HUES64 (cell line): ENCODE results near the gene CACNA2D1.
"Not testable (repeated sequence)": the region's sequence is repeated elsewhere in the genome, so short reads cannot be mapped to it uniquely, and the experiment has no call there.

ENCODE experiments used
- H3K27ac ChIP-seq: 2 replicates; pipeline ENCODE4 v1.7.0; 2013; ENCODE audit warnings: low read depth, low read length, inconsistent platforms
- H3K27me3 ChIP-seq: 2 replicates; pipeline ENCODE4 v1.6.1; 2013; ENCODE audit warnings: mild to moderate bottlenecking, low read length; ENCODE audit not compliant: insufficient read depth
- H3K36me3 ChIP-seq: 2 replicates; pipeline ENCODE4 v1.6.1; 2013; ENCODE audit warnings: mild to moderate bottlenecking, low read length; ENCODE audit not compliant: insufficient read depth
- H3K4me1 ChIP-seq: 2 replicates; pipeline ENCODE4 v1.6.1; 2013; ENCODE audit warnings: mild to moderate bottlenecking, low read length, moderate library complexity; ENCODE audit not compliant: insufficient read depth
- H3K4me3 ChIP-seq: 2 replicates; pipeline ENCODE4 v1.5.1; 2013; ENCODE audit warnings: mild to moderate bottlenecking, low read length, moderate library complexity
- H3K9ac ChIP-seq: 2 replicates; pipeline ENCODE4 v1.6.1; 2013; ENCODE audit warnings: mild to moderate bottlenecking, low read depth, low read length
- H3K9me3 ChIP-seq: 2 replicates; pipeline ENCODE4 v1.6.1; 2013; ENCODE audit warnings: low read depth, low read length; ENCODE audit not compliant: insufficient read depth
- WGBS: fragments of 150-250, 120-280 bp; methylation state at CpG from one replicate; pipeline ENCODE4 v1.1.7; 2013; ENCODE audit warnings: missing lambda C conversion rate; 5-methylcytosine and 5-hydroxymethylcytosine counted together

The CACNA2D1 gene

DNA sequence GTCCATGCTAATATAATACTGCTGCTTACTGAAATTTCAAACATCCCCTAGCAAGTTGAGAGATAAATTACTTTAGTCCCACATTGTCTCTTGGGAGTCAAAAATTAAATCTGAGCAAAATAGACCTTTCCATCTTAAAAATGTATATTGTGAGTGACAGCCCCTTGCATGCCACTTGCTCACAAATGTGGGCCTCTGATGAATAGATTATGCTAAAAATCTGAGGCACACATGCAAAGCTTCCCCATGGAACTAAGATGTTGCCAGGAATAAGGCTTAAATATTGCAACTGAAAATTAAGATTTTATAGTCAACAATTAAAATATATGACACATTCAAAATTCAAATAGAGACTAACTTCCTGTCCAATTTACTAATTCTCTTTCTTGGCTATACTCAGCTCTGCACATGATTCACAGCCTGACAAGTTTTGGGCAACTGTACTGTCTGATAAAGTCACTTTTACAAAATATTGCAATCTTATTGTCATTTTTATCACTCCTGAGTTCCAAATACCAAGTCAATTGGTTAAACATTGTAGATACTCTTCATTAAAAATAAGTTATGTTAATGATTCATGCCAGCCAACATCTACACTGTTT, 301.2 kb downstream of the CACNA2D1 start:
- H3K4me1 ChIP-seq = no peaks in the 10 kb centered on the region

GRCh38 chr7:82141427-82141826, 302.1 kb downstream of the CACNA2D1 start:
- 96% methylated on average over 6 of the region's 7 CpGs for WGBS

More for the DNA sequence above, 301.2 kb downstream of the CACNA2D1 start:
- no peak overlapping the region for H3K27ac ChIP-seq
- H3K4me3 ChIP-seq = no peak overlapping the region
- no peaks in the 10 kb centered on the region for H3K9me3 ChIP-seq
- H3K36me3 ChIP-seq = no peaks in the 10 kb centered on the region
- H3K9ac ChIP-seq = no peak overlapping the region
- no peaks in the 10 kb centered on the region for H3K27me3 ChIP-seq

DNA sequence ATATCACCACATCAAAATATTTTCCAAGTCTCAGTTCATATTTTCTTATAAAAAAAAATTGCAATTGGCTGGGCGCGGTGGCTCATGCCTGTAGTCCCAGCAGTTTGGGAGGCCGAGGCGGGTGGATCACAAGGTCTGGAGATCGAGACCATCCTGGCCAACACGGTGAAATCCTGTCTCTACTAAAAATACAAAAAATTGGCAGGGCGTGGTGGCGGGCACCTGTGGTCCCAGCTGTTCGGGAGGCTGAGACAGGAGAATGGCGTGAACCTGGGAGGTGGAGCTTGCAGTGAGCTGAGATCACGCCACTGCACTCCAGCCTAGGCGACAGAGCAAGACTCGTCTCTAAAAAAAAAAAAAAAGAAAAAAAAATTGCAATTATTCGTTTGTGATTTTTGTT, 303.0 kb downstream of the CACNA2D1 start:
- H3K36me3 ChIP-seq, H3K4me3 ChIP-seq, H3K9me3 ChIP-seq, H3K9ac ChIP-seq, H3K4me1 ChIP-seq, H3K27ac ChIP-seq, H3K27me3 ChIP-seq: not testable (repeated sequence)
- WGBS = 98% methylated on average over 13 of the region's 14 CpGs

More at GRCh38 chr7:82141427-82141826, 302.1 kb downstream of the CACNA2D1 start:
- Histone ChIP-seq H3K4me3 (no peak overlapping the region), H3K27ac (no peak overlapping the region), H3K4me1 (no peaks in the 10 kb centered on the region), H3K9me3 (no peaks in the 10 kb centered on the region), H3K27me3 (no peaks in the 10 kb centered on the region), H3K9ac (no peak overlapping the region), H3K36me3 (no peaks in the 10 kb centered on the region)

DNA sequence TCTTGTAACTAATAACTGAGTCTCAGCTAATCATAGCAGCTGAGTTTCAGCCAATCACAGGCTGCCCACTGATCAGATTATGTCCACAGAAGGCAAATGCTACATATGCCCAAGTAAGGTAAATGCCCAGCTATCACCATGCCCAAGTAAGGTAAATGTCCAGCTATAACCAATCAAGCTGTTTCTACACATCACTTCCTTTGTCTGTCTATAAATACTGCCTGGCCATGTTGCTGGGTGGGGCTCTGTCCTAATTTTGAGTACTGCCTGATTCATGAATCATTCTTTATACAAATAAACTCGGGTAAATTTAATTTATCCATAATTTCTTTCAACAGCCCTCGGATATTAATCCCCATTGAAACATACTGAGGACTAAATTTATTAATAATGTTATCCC, 312.4 kb downstream of the CACNA2D1 start:
- 100% methylated on average over 2 of the region's 2 CpGs for WGBS
- no peaks in the 10 kb centered on the region for H3K27me3 ChIP-seq
- no peaks in the 10 kb centered on the region for H3K4me1 ChIP-seq
- no peaks in the 10 kb centered on the region for H3K9me3 ChIP-seq
- H3K9ac ChIP-seq = no peak overlapping the region
- no peak overlapping the region for H3K4me3 ChIP-seq
- H3K27ac ChIP-seq = no peak overlapping the region
- H3K36me3 ChIP-seq = no peaks in the 10 kb centered on the region

GRCh38 chr7:82129091-82129490, 314.5 kb downstream of the CACNA2D1 start:
- Histone ChIP-seq H3K4me3 (no peak overlapping the region), H3K9ac (no peak overlapping the region), H3K27ac (no peak overlapping the region), H3K9me3 (peaks cover 17% of the 10 kb centered on the region), H3K36me3 (peaks cover 7% of the 10 kb centered on the region; the same call in 1 of the 2 replicates), H3K4me1 (no peaks in the 10 kb centered on the region), H3K27me3 (no peaks in the 10 kb centered on the region)

DNA sequence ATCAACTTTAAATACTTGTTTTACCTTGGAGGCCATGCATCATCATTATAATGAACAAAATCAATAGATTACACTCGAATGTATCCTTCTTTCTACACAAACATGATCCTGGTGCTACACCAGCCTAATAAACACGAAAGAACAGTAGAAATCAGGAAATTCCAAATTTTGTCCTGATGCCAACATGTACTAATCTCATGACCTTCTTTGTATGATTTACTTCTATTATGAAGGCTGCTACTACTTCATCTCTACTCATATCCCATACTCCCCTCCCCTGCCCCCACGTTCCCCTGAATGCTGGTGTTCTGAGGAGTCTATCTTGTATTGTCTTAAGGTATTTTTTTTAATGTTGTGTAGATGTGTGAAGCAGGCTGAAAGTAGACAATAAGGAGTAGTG, 315.0 kb downstream of the CACNA2D1 start:
- Histone ChIP-seq H3K9ac (no peak overlapping the region), H3K36me3 (peaks cover 7% of the 10 kb centered on the region; the same call in 1 of the 2 replicates), H3K4me1 (no peaks in the 10 kb centered on the region), H3K4me3 (no peak overlapping the region), H3K27ac (no peak overlapping the region), H3K27me3 (no peaks in the 10 kb centered on the region), H3K9me3 (peaks cover 19% of the 10 kb centered on the region)
- WGBS = 87% methylated on average over 3 of the region's 3 CpGs

GRCh38 chr7:82126576-82126975, 317.0 kb downstream of the CACNA2D1 start:
- Histone ChIP-seq H3K9me3 (peaks cover 19% of the 10 kb centered on the region), H3K4me1 (peaks cover 13% of the 10 kb centered on the region), H3K4me3 (no peak overlapping the region), H3K9ac (no peak overlapping the region), H3K36me3 (peaks cover 7% of the 10 kb centered on the region; the same call in 1 of the 2 replicates), H3K27me3 (no peaks in the 10 kb centered on the region), H3K27ac (no peak overlapping the region)
- WGBS = 94% methylated on average over 1 of the region's 1 CpG

DNA sequence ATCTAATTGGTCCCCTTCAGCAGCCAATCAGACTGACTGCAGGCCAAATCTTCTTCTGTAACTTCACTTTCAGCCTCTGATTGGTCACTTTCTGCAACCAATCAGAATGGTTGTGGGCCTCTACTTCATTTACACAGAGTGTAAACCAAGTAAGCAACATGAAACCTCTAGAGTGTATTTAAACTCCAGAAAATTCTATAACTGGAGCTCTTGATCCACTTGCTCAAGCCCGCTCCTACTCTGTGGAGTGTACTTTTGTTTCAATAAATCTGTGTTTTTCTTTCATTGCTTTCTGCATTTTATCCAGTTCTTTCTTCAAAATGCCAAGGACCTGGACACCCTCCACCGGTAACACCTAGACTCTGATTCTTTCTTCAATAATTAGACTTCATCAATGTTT, 319.1 kb downstream of the CACNA2D1 start:
- Histone ChIP-seq H3K27me3 (no peaks in the 10 kb centered on the region), H3K9ac (no peak overlapping the region), H3K27ac (no peak overlapping the region), H3K36me3 (peaks cover 7% of the 10 kb centered on the region; the same call in 1 of the 2 replicates), H3K4me1 (peaks cover 13% of the 10 kb centered on the region), H3K4me3 (no peak overlapping the region), H3K9me3 (peaks cover 19% of the 10 kb centered on the region)
- 94% methylated on average over 2 of the region's 2 CpGs for WGBS

DNA sequence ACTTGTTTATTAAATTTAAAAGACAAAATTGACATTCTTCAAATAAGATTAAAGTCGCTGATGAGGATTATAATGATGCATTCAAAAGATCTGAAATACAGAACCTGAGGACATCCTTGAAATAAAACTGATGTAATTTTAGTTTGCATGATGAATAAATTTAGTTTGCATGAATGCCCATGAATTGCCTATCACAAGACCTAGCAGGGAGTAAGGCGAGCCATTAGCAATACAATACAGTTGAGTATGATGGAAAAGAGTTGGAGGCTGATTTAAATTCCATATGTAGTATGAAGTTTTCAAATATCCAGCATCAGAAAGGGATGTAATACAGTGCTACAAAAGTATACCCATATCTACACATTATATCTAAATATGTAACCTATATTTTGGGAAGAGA, 321.3 kb downstream of the CACNA2D1 start:
- H3K27me3 ChIP-seq = no peaks in the 10 kb centered on the region
- 90% methylated on average over 2 of the region's 2 CpGs for WGBS
- H3K4me3 ChIP-seq = no peak overlapping the region
- no peak overlapping the region for H3K27ac ChIP-seq
- no peak overlapping the region for H3K9ac ChIP-seq
- peaks cover 13% of the 10 kb centered on the region for H3K4me1 ChIP-seq
- peaks cover 7% of the 10 kb centered on the region; the same call in 1 of the 2 replicates for H3K36me3 ChIP-seq
- H3K9me3 ChIP-seq = peaks cover 19% of the 10 kb centered on the region

DNA sequence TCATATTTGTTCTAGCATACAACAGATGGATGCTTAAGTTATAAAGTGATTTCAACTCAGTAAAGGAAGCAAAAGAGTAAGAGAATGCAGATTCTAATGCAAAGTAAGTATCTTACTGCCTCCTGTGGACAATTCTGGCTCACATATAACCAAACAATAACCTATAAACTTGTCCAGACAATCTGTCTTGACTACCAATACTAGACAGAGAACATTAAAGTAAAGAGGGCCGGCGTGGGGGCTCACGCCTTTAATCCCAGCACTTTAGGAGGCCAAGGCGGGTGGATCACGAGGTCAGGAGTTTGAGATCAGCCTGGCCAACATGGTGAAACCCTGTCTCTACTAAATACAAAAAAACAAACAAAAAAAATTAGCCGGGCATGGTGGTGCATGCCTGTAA, 329.3 kb downstream of the CACNA2D1 start:
- WGBS = 95% methylated on average over 6 of the region's 6 CpGs
- Histone ChIP-seq H3K36me3 (no peaks in the 10 kb centered on the region), H3K4me1 (peaks cover 13% of the 10 kb centered on the region), H3K9me3 (no peaks in the 10 kb centered on the region), H3K27me3 (no peaks in the 10 kb centered on the region), H3K27ac (no peak overlapping the region), H3K4me3 (no peak overlapping the region), H3K9ac (no peak overlapping the region)

DNA sequence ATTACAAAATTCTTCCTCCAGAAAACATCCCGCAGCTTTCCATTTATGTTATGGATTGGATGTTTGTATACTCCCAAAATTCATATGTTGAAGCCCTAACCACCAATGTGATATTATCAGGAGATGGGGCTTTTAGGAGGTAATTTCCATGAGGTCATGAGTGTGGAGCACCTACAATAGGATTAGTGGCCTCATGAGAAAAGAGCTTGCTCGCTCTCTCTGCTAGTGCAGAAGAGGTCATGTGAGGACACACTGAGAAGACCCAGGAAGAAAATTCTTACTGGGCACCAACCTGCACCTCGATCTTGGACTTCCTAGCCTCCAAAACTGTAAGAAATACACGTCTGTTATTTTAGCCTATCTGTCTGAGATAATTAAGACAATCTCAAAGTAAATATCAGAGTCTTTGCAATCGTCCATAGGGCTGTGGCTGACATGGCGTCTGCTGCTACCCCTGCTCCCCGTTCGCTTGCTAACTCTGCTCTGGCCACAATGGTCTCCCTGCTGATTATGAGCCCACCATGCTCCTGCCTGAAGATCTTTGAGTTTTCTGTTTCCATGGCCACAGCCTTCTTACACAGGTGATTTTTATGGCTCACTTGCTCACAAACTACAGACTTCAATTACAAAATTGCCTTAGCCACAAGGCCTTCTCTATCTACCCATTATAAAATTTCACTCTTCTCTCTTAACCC, 333.3 kb downstream of the CACNA2D1 start:
- Histone ChIP-seq H3K27ac (no peak overlapping the region), H3K9me3 (no peaks in the 10 kb centered on the region), H3K4me1 (peaks cover 24% of the 10 kb centered on the region), H3K36me3 (no peaks in the 10 kb centered on the region), H3K4me3 (no peak overlapping the region), H3K9ac (no peak overlapping the region), H3K27me3 (no peaks in the 10 kb centered on the region)
- WGBS = 86% methylated on average over 7 of the region's 8 CpGs
